H1 (cell line): ENCODE measurements around the gene ELFN1. TPM values are rescaled to one million over a fixed set of nuclear protein-coding genes. Genes with fewer than 3 reads are reported as not detected.

Source experiments
- ATF2 ChIP-seq: IDR thresholded peaks from 2 replicates; pipeline ENCODE4 v1.6.1; 2012; ENCODE audit warnings: low read length, inconsistent platforms
- ATF3 ChIP-seq: IDR thresholded peaks from 2 replicates; pipeline ENCODE4 v1.6.1; 2011; ENCODE audit warnings: low read depth, mild to moderate bottlenecking, low read length; ENCODE audit not compliant: insufficient read depth
- CHD2 ChIP-seq: IDR thresholded peaks from 2 replicates; pipeline ENCODE4 v1.6.1; 2012; ENCODE audit warnings: low read length, improper control_type of control experiment
- JUND ChIP-seq: IDR thresholded peaks from 2 replicates; pipeline ENCODE4 v1.6.1; 2011; ENCODE audit warnings: mild to moderate bottlenecking, improper control_type of control experiment, low read length
- MAFK ChIP-seq: IDR thresholded peaks from 2 replicates; pipeline ENCODE4 v1.6.1; 2012; ENCODE audit warnings: low read depth, mild to moderate bottlenecking, improper control_type of control experiment, low read length
- RFX5 ChIP-seq: IDR thresholded peaks from 2 replicates; pipeline ENCODE4 v1.6.1; 2011; ENCODE audit warnings: low read depth, low read length, improper control_type of control experiment, borderline replicate concordance
- SIN3A ChIP-seq, 2 experiments: IDR thresholded peaks in 1 of 2; conservative IDR thresholded peaks in 1 of 2; 2 replicates each; pipeline ENCODE4 v1.6.1; 2011 to 2012; ENCODE audit warnings: low read length in 2 of 2, improper control_type of control experiment in 1 of 2, low read depth in 1 of 2, mild to moderate bottlenecking in 1 of 2
- SIRT6 ChIP-seq: IDR thresholded peaks from one replicate; pipeline ENCODE4 v1.7.1; 2012; ENCODE audit warnings: low read length, inconsistent platforms
- SIX5 ChIP-seq: IDR thresholded peaks from 2 replicates; pipeline ENCODE4 v1.6.1; 2011; ENCODE audit warnings: mild to moderate bottlenecking, low read depth, low read length
- SP1 ChIP-seq: IDR thresholded peaks from 2 replicates; pipeline ENCODE4 v1.6.1; 2011; ENCODE audit warnings: low read depth, low read length
- polyA plus RNA-seq, 7 experiments: library from polyadenylated mRNA; depleted of rRNA in 3 of 7; stranded (reverse) in 5 of 7; unstranded in 2 of 7; fragments of >200 nt in 5 of 7; fragments of 200-250 nt in 2 of 7; gene quantifications; 1 replicate in 5 of 7; 2 replicates in 1 of 7; 4 replicates in 1 of 7; pipeline versions ENCODE4 v1.2.1 to v1.2.3, GENCODE V29; 2011 to 2013; ENCODE audit warnings: missing spikeins in 2 of 7, mixed read lengths in 2 of 7
- total RNA-seq: library from RNA; stranded (reverse); fragmentation: NEBNext Ultra II Directional; extraction: Animal tissue kit (Norgen Biotek cat#: 25700); gene quantifications from 2 replicates; pipeline ENCODE4 v1.2.1, GENCODE V29; 2021

ELFN1 gene
- total and polyA plus RNA-seq, 2 of the 8 experiments (the other 6 are each of a cell fraction or from before 2014, with no cell fraction given), result 2.0 to 4.5 TPM

- no peak for TF ChIP-seq CHD2
- TF ChIP-seq SIRT6, result no peak
- TF ChIP-seq ATF2, result no peak
- no peak for TF ChIP-seq SP1
- no peak for TF ChIP-seq SIN3A (conservative IDR thresholded peaks at IDR 0.05 in 1 of 2, IDR thresholded peaks at IDR 0.05 in 1 of 2; ENCODE audit: low read depth in 1 of 2, low read length in 2 of 2)
- no peak for TF ChIP-seq MAFK
- TF ChIP-seq RFX5, result no peak
- no peak for TF ChIP-seq JUND
- TF ChIP-seq ATF3, result no peak
- TF ChIP-seq SIX5, result no peak
Measured at GRCh38 chr7:1669954-1670893, at the start of gene ELFN1 (continued).
